HG03175 (cell line): ENCODE data around the gene CKM.
"Not testable (repeated sequence)": the region's sequence is repeated elsewhere in the genome, so short reads cannot be mapped to it uniquely, and the experiment has no call there.

ENCODE experiments used
- ATAC-seq: cut with Tn5 transposase; IDR thresholded peaks from one replicate; pipeline ENCODE4 v1.9.1; 2021; ENCODE audit warnings: mild to moderate bottlenecking, moderate library complexity; ENCODE audit not compliant: unreplicated experiment

The CKM gene

GRCh38 chr19:45293682-45294081 lies 29.0 kb downstream of the CKM start:
- ATAC-seq = no peak

GRCh38 chr19:45291834-45292233 lies 30.8 kb downstream of the CKM start:
- ATAC-seq = no peak

GRCh38 chr19:45290381-45290931 lies 32.2 kb downstream of the CKM start:
- no peak for ATAC-seq

GRCh38 chr19:45283443-45284033 lies 39.1 kb downstream of the CKM start:
- ATAC-seq = no peak

- ATAC-seq = no peak
Measured at GRCh38 chr19:45280471-45280961, 42.2 kb downstream of the CKM start.

- ATAC-seq = no peak
Measured at GRCh38 chr19:45279587-45280192, 43.0 kb downstream of the CKM start.

GRCh38 chr19:45278087-45278486 lies 44.6 kb downstream of the CKM start:
- no peak for ATAC-seq

- no peak for ATAC-seq
Measured at GRCh38 chr19:45276284-45276687, 46.4 kb downstream of the CKM start.

- no peak for ATAC-seq
Measured at GRCh38 chr19:45275370-45275971, 47.2 kb downstream of the CKM start.

GRCh38 chr19:45273521-45273855 lies 49.2 kb downstream of the CKM start:
- ATAC-seq = no peak

- ATAC-seq = no peak
Measured at GRCh38 chr19:45271735-45272108, 51.0 kb downstream of the CKM start.

- ATAC-seq = no peak
Measured at GRCh38 chr19:45271098-45271734, 51.5 kb downstream of the CKM start.

- not testable (repeated sequence) for ATAC-seq
Measured at GRCh38 chr19:45269939-45270338, 52.7 kb downstream of the CKM start.

GRCh38 chr19:45267296-45267695 lies 55.4 kb downstream of the CKM start:
- no peak for ATAC-seq

GRCh38 chr19:45265375-45265774 lies 57.3 kb downstream of the CKM start:
- no peak for ATAC-seq

- no peak for ATAC-seq
Measured at GRCh38 chr19:45264781-45265317, 57.8 kb downstream of the CKM start.

GRCh38 chr19:45263013-45263412 lies 59.7 kb downstream of the CKM start:
- ATAC-seq = no peak

GRCh38 chr19:45262570-45262969 lies 60.1 kb downstream of the CKM start:
- ATAC-seq = no peak

GRCh38 chr19:45258862-45259261 lies 63.8 kb downstream of the CKM start:
- ATAC-seq = no peak

GRCh38 chr19:45256836-45257235 lies 65.8 kb downstream of the CKM start:
- ATAC-seq = no peak
